ENCODE measurements around the gene CCDC90B.
"Not testable (repeated sequence)": the region's sequence is repeated elsewhere in the genome, so short reads cannot be mapped to it uniquely, and the experiment has no call there.

CCDC90B gene

GRCh38 chr11:83311701-83312100 is 25.5 kb upstream of the CCDC90B start:
- Histone ChIP-seq H3K9me3 (ENCODE audit: control insufficient read depth, low read length) (no peaks in the 10 kb centered on the region), H3K27ac (ENCODE audit: low read depth, low read length, severe bottlenecking) (no peak overlapping the region), H3K36me3 (ENCODE audit: control insufficient read depth, insufficient read depth, low read length) (no peaks in the 10 kb centered on the region), H3K4me1 (ENCODE audit: control insufficient read depth, insufficient read depth, low read length, poor library complexity, severe bottlenecking) (no peaks in the 10 kb centered on the region), H3K4me3 (ENCODE audit: extremely low read depth, insufficient read depth, low read length, poor library complexity, severe bottlenecking) (no peak overlapping the region)
- WGBS, 2 experiments (ENCODE audit: insufficient coverage in 2 of 2): 71 to 87% methylated on average over 1 to 2 of the region's 2 CpGs

- no peaks in the 10 kb centered on the region for H3K9me3 ChIP-seq (ENCODE audit: control insufficient read depth, low read length)
- no peaks in the 10 kb centered on the region for H3K4me1 ChIP-seq (ENCODE audit: control insufficient read depth, insufficient read depth, low read length, poor library complexity, severe bottlenecking)
- H3K27ac ChIP-seq (ENCODE audit: low read depth, low read length, severe bottlenecking): no peak overlapping the region
- H3K36me3 ChIP-seq (ENCODE audit: control insufficient read depth, insufficient read depth, low read length): no peaks in the 10 kb centered on the region
- no peak overlapping the region for H3K4me3 ChIP-seq (ENCODE audit: extremely low read depth, insufficient read depth, low read length, poor library complexity, severe bottlenecking)
Observed at GRCh38 chr11:83310718-83311117, 24.6 kb upstream of the CCDC90B start.

- WGBS, 2 experiments (ENCODE audit: insufficient coverage in 2 of 2): 100% methylated on average over 1 of the region's 1 CpG; no CpG with 5 or more reads in 1 of the 2 experiments
- not testable (repeated sequence) for H3K4me3 ChIP-seq (ENCODE audit: extremely low read depth, insufficient read depth, low read length, poor library complexity, severe bottlenecking)
Observed at GRCh38 chr11:83308536-83308935, 22.4 kb upstream of the CCDC90B start.

GRCh38 chr11:83306200-83307080 is 20.3 kb upstream of the CCDC90B start:
- 82 to 83% methylated on average over 2 of the region's 4 CpGs for WGBS, 2 experiments (ENCODE audit: insufficient coverage in 2 of 2)
- Histone ChIP-seq H3K36me3 (ENCODE audit: control insufficient read depth, insufficient read depth, low read length) (no peaks in the 10 kb centered on the region), H3K4me3 (ENCODE audit: extremely low read depth, insufficient read depth, low read length, poor library complexity, severe bottlenecking) (no peak overlapping the region), H3K4me1 (ENCODE audit: control insufficient read depth, insufficient read depth, low read length, poor library complexity, severe bottlenecking) (no peaks in the 10 kb centered on the region), H3K9me3 (ENCODE audit: control insufficient read depth, low read length) (no peaks in the 10 kb centered on the region), H3K27ac (ENCODE audit: low read depth, low read length, severe bottlenecking) (no peak overlapping the region)

More at GRCh38 chr11:83308536-83308935, 22.4 kb upstream of the CCDC90B start:
- not testable (repeated sequence) for H3K4me1 ChIP-seq (ENCODE audit: control insufficient read depth, insufficient read depth, low read length, poor library complexity, severe bottlenecking); H3K27ac ChIP-seq (ENCODE audit: low read depth, low read length, severe bottlenecking); H3K9me3 ChIP-seq (ENCODE audit: control insufficient read depth, low read length); H3K36me3 ChIP-seq (ENCODE audit: control insufficient read depth, insufficient read depth, low read length)

GRCh38 chr11:83303316-83303715 is 17.1 kb upstream of the CCDC90B start:
- H3K9me3 ChIP-seq (ENCODE audit: control insufficient read depth, low read length): no peaks in the 10 kb centered on the region
- H3K4me1 ChIP-seq (ENCODE audit: control insufficient read depth, insufficient read depth, low read length, poor library complexity, severe bottlenecking): peaks cover 3% of the 10 kb centered on the region
- H3K4me3 ChIP-seq (ENCODE audit: extremely low read depth, insufficient read depth, low read length, poor library complexity, severe bottlenecking): no peak overlapping the region
- no peaks in the 10 kb centered on the region for H3K36me3 ChIP-seq (ENCODE audit: control insufficient read depth, insufficient read depth, low read length)
- no peak overlapping the region for H3K27ac ChIP-seq (ENCODE audit: low read depth, low read length, severe bottlenecking)
- 91 to 94% methylated on average over 3 to 4 of the region's 4 CpGs for WGBS, 2 experiments (ENCODE audit: insufficient coverage in 2 of 2)

GRCh38 chr11:83302151-83302550 is 16.0 kb upstream of the CCDC90B start:
- Histone ChIP-seq H3K27ac (ENCODE audit: low read depth, low read length, severe bottlenecking) (no peak overlapping the region), H3K9me3 (ENCODE audit: control insufficient read depth, low read length) (no peaks in the 10 kb centered on the region), H3K4me3 (ENCODE audit: extremely low read depth, insufficient read depth, low read length, poor library complexity, severe bottlenecking) (no peak overlapping the region), H3K36me3 (ENCODE audit: control insufficient read depth, insufficient read depth, low read length) (no peaks in the 10 kb centered on the region), H3K4me1 (ENCODE audit: control insufficient read depth, insufficient read depth, low read length, poor library complexity, severe bottlenecking) (peaks cover 3% of the 10 kb centered on the region)
- 88 to 95% methylated on average over 3 of the region's 3 CpGs for WGBS, 2 experiments (ENCODE audit: insufficient coverage in 2 of 2)

GRCh38 chr11:83299681-83300080 is 13.5 kb upstream of the CCDC90B start:
- Histone ChIP-seq H3K4me3 (ENCODE audit: extremely low read depth, insufficient read depth, low read length, poor library complexity, severe bottlenecking) (no peak overlapping the region), H3K9me3 (ENCODE audit: control insufficient read depth, low read length) (no peaks in the 10 kb centered on the region), H3K36me3 (ENCODE audit: control insufficient read depth, insufficient read depth, low read length) (no peaks in the 10 kb centered on the region), H3K27ac (ENCODE audit: low read depth, low read length, severe bottlenecking) (no peak overlapping the region), H3K4me1 (ENCODE audit: control insufficient read depth, insufficient read depth, low read length, poor library complexity, severe bottlenecking) (peaks cover 3% of the 10 kb centered on the region)
- 83 to 88% methylated on average over 1 to 4 of the region's 6 CpGs for WGBS, 2 experiments (ENCODE audit: insufficient coverage in 2 of 2)

GRCh38 chr11:83294208-83294607 is 8.0 kb upstream of the CCDC90B start:
- WGBS, 2 experiments (ENCODE audit: insufficient coverage in 2 of 2): 93 to 100% methylated on average over 3 to 4 of the region's 4 CpGs
- H3K4me1 ChIP-seq (ENCODE audit: control insufficient read depth, insufficient read depth, low read length, poor library complexity, severe bottlenecking): peaks cover 4% of the 10 kb centered on the region
- H3K4me3 ChIP-seq (ENCODE audit: extremely low read depth, insufficient read depth, low read length, poor library complexity, severe bottlenecking): no peak overlapping the region
- H3K27ac ChIP-seq (ENCODE audit: low read depth, low read length, severe bottlenecking): no peak overlapping the region
- no peaks in the 10 kb centered on the region for H3K36me3 ChIP-seq (ENCODE audit: control insufficient read depth, insufficient read depth, low read length)
- H3K9me3 ChIP-seq (ENCODE audit: control insufficient read depth, low read length): no peaks in the 10 kb centered on the region

- 95 to 98% methylated on average over 3 of the region's 4 CpGs for WGBS, 2 experiments (ENCODE audit: insufficient coverage in 2 of 2)
- H3K36me3 ChIP-seq (ENCODE audit: control insufficient read depth, insufficient read depth, low read length): no peaks in the 10 kb centered on the region
- no peak overlapping the region for H3K27ac ChIP-seq (ENCODE audit: low read depth, low read length, severe bottlenecking)
- H3K4me1 ChIP-seq (ENCODE audit: control insufficient read depth, insufficient read depth, low read length, poor library complexity, severe bottlenecking): peaks cover 4% of the 10 kb centered on the region
- H3K9me3 ChIP-seq (ENCODE audit: control insufficient read depth, low read length): no peaks in the 10 kb centered on the region
- no peak overlapping the region for H3K4me3 ChIP-seq (ENCODE audit: extremely low read depth, insufficient read depth, low read length, poor library complexity, severe bottlenecking)
Observed at GRCh38 chr11:83293457-83293774, 7.2 kb upstream of the CCDC90B start.

- Histone ChIP-seq H3K36me3 (ENCODE audit: control insufficient read depth, insufficient read depth, low read length) (no peaks in the 10 kb centered on the region), H3K9me3 (ENCODE audit: control insufficient read depth, low read length) (no peaks in the 10 kb centered on the region), H3K27ac (ENCODE audit: low read depth, low read length, severe bottlenecking) (no peak overlapping the region), H3K4me3 (ENCODE audit: extremely low read depth, insufficient read depth, low read length, poor library complexity, severe bottlenecking) (no peak overlapping the region), H3K4me1 (ENCODE audit: control insufficient read depth, insufficient read depth, low read length, poor library complexity, severe bottlenecking) (peaks cover 4% of the 10 kb centered on the region)
- WGBS, 2 experiments (ENCODE audit: insufficient coverage in 2 of 2): 28 to 41% methylated on average over 3 to 4 of the region's 7 CpGs
Observed at GRCh38 chr11:83292709-83293456, 6.7 kb upstream of the CCDC90B start.

GRCh38 chr11:83287631-83288030 is 1.5 kb upstream of the CCDC90B start:
- Histone ChIP-seq H3K36me3 (ENCODE audit: control insufficient read depth, insufficient read depth, low read length) (peaks cover 9% of the 10 kb centered on the region), H3K4me3 (ENCODE audit: extremely low read depth, insufficient read depth, low read length, poor library complexity, severe bottlenecking) (no peak overlapping the region), H3K9me3 (ENCODE audit: control insufficient read depth, low read length) (no peaks in the 10 kb centered on the region), H3K4me1 (ENCODE audit: control insufficient read depth, insufficient read depth, low read length, poor library complexity, severe bottlenecking) (peaks cover 8% of the 10 kb centered on the region), H3K27ac (ENCODE audit: low read depth, low read length, severe bottlenecking) (no peak overlapping the region)
- WGBS, 2 experiments (ENCODE audit: insufficient coverage in 2 of 2): 80 to 100% methylated on average over 1 to 2 of the region's 6 CpGs

All from mesodermal cell (in vitro differentiated cells).